K562 (cell line): ENCODE results near the gene SCAMP3. TPM values are rescaled to one million over a fixed set of nuclear protein-coding genes. Genes with fewer than 3 reads are reported as not detected.

ENCODE experiments used
- ATF4 ChIP-seq: fragments of 450-650 bp; formaldehyde crosslinking; IDR thresholded peaks from 2 replicates; pipeline ENCODE4 v1.4.0; 2022; ENCODE audit warnings: mild to moderate bottlenecking, moderate library complexity
- BCOR ChIP-seq: fragments of 450-650 bp; IDR thresholded peaks from 2 replicates; pipeline ENCODE4 v1.6.1; 2016
- CTCFL ChIP-seq: IDR thresholded peaks from 2 replicates; pipeline ENCODE4 v1.6.1; 2011; ENCODE audit warnings: borderline replicate concordance, low read depth, mild to moderate bottlenecking, moderate library complexity, low read length; ENCODE audit not compliant: insufficient read depth, poor library complexity, severe bottlenecking
- DPF2 ChIP-seq: fragments of 450-650 bp; IDR thresholded peaks from 2 replicates; pipeline ENCODE4 v1.6.1; 2016
- FOXA1 ChIP-seq: fragments of 450-650 bp; IDR thresholded peaks from 2 replicates; pipeline ENCODE4 v1.6.1; 2016; ENCODE audit warnings: mild to moderate bottlenecking, borderline replicate concordance
- HMG20A ChIP-seq: fragments of 450-650 bp; formaldehyde crosslinking; conservative IDR thresholded peaks from 2 replicates; pipeline ENCODE4 v1.4.0; 2020; ENCODE audit warnings: mild to moderate bottlenecking, mixed read lengths
- MCM2 ChIP-seq: fragments of 450-650 bp; IDR thresholded peaks from 2 replicates; pipeline ENCODE4 v1.6.1; 2017; ENCODE audit warnings: low read depth, mild to moderate bottlenecking
- MTF1 ChIP-seq: fragments of 250-450 bp; sonication (Bioruptor Pico); IDR thresholded peaks from 2 replicates; pipeline ENCODE4 v1.9.0; 2021; ENCODE audit warnings: moderate library complexity, mild to moderate bottlenecking, inconsistent platforms, borderline replicate concordance
- OTX1 ChIP-seq: fragments of 450-650 bp; formaldehyde crosslinking; IDR thresholded peaks from 2 replicates; pipeline ENCODE4 v1.4.0; 2022; ENCODE audit warnings: mild to moderate bottlenecking
- PHTF2 ChIP-seq: fragments of 250-450 bp; sonication (Bioruptor Pico); IDR thresholded peaks from 2 replicates; pipeline ENCODE4 v1.5.0; 2021; ENCODE audit warnings: mild to moderate bottlenecking
- POLR2G ChIP-seq: fragments of 200-400 bp; formaldehyde crosslinking; IDR thresholded peaks from 2 replicates; pipeline ENCODE4 v1.6.1; 2017; ENCODE audit warnings: low read depth, mild to moderate bottlenecking, antibody characterized with exemption, low read length, moderate library complexity
- RBM22 ChIP-seq: fragments of 200-400 bp; formaldehyde crosslinking; IDR thresholded peaks from 2 replicates; pipeline ENCODE4 v1.6.1; 2018; ENCODE audit warnings: low read length, low read depth; ENCODE audit not compliant: poor library complexity, severe bottlenecking
- RNF219 ChIP-seq: fragments of 250-450 bp; sonication (Bioruptor Pico); IDR thresholded peaks from 2 replicates; pipeline ENCODE4 v1.5.0; 2022; ENCODE audit warnings: mild to moderate bottlenecking
- SIN3A ChIP-seq, 2 experiments: fragments of 150-350 bp in 1 of 2; IDR thresholded peaks; 2 replicates each; pipeline ENCODE4 v1.6.1; 2011 to 2016; ENCODE audit warnings: borderline replicate concordance in 2 of 2, low read depth in 2 of 2, low read length in 2 of 2, mild to moderate bottlenecking in 2 of 2, moderate library complexity in 2 of 2; ENCODE audit not compliant: control insufficient read depth in 1 of 2
- THRAP3 ChIP-seq: fragments of 450-650 bp; IDR thresholded peaks from 2 replicates; pipeline ENCODE4 v1.6.1; 2016; ENCODE audit warnings: mild to moderate bottlenecking, inconsistent platforms, borderline replicate concordance
- ZFPM2 ChIP-seq: fragments of 250-450 bp; sonication (Bioruptor Pico); IDR thresholded peaks from 2 replicates; pipeline ENCODE4 v1.5.1; 2022; ENCODE audit warnings: mild to moderate bottlenecking
- ZNF263 ChIP-seq: sonication (generic); formaldehyde crosslinking; IDR thresholded peaks from 2 replicates; pipeline ENCODE4 v1.8.0; 2022; ENCODE audit warnings: mild to moderate bottlenecking, missing genetic modification reagents, borderline replicate concordance
- ZNF512 ChIP-seq: IDR thresholded peaks from 2 replicates; pipeline ENCODE4 v1.6.1; 2016; ENCODE audit warnings: missing genetic modification characterization, missing compliant biosample characterization
- ZNF695 ChIP-seq: fragments of 450-650 bp; formaldehyde crosslinking; IDR thresholded peaks from 2 replicates; pipeline ENCODE4 v1.4.0; 2020; ENCODE audit warnings: mild to moderate bottlenecking, moderate library complexity
- ZNF764 ChIP-seq: fragments of 250-450 bp; sonication (Bioruptor Pico); IDR thresholded peaks from 2 replicates; pipeline ENCODE4 v1.4.0; 2020; ENCODE audit warnings: low read depth, mild to moderate bottlenecking, moderate library complexity
- polyA plus RNA-seq, 8 experiments: library from polyadenylated mRNA; depleted of rRNA in 4 of 8; stranded (reverse) in 5 of 8; unstranded in 3 of 8; fragments of >200 nt; fragmentation: Nextera tagmentation in 2 of 8; fragmentation: Illumina TruSeq in 1 of 8; extraction: Ambion mirVana in 2 of 8; extraction: Trizol in 1 of 8; gene quantifications; 2 replicates each; pipeline versions ENCODE4 v1.2.1 to v1.2.3, GENCODE V29; 2011 to 2014; ENCODE audit warnings: inconsistent platforms in 1 of 8, missing spikeins in 1 of 8
- total RNA-seq, 7 experiments: library from RNA; depleted of rRNA in 6 of 7; stranded (reverse); fragments of >200 nt in 6 of 7; fragmentation: Illumina TruSeq in 2 of 7; extraction: Trizol in 2 of 7; gene quantifications; 2 replicates each; pipeline versions ENCODE4 v1.2.1 to v1.2.3, GENCODE V29; 2011 to 2021; ENCODE audit warnings: low replicate concordance in 1 of 7

SCAMP3 gene
- total and polyA plus RNA-seq, 9 of the 15 experiments (the other 6 are each of a cell fraction or from before 2014, with no cell fraction given), result 14.2 to 131 (median 86.1) TPM

GRCh38 chr1:155241069-155241679 is 21.0 kb downstream of the SCAMP3 start (continued):
- TF ChIP-seq FOXA1, result no peak
- no peak for TF ChIP-seq BCOR
- no peak for TF ChIP-seq OTX1
- TF ChIP-seq PHTF2 (CRISPR knock-in tag), result no peak
- no peak for TF ChIP-seq POLR2G
- TF ChIP-seq THRAP3, result no peak
- TF ChIP-seq MCM2, result no peak
- no peak for TF ChIP-seq ZNF764 (CRISPR knock-in tag)
- TF ChIP-seq CTCFL, result peak; percentile 67
- no peak for TF ChIP-seq RBM22
- TF ChIP-seq MTF1 (CRISPR knock-in tag), result no peak
- no peak for TF ChIP-seq ZFPM2 (CRISPR knock-in tag)
- no peak for TF ChIP-seq ZNF695
- no peak for TF ChIP-seq ATF4 (CRISPR knock-in tag)
- TF ChIP-seq HMG20A, result no peak
- no peak for TF ChIP-seq ZNF512 (tag)
- no peak for TF ChIP-seq ZNF263
- peak; percentile 89 to 98; a peak in 3 of 4 replicates for TF ChIP-seq SIN3A (IDR thresholded peaks at IDR 0.05; ENCODE audit: borderline replicate concordance in 2 of 2, control insufficient read depth in 1 of 2, low read depth in 2 of 2, low read length in 2 of 2)
- TF ChIP-seq RNF219 (CRISPR knock-in tag), result no peak
- TF ChIP-seq DPF2, result no peak
